DMS 273 (cell line): ENCODE results near the gene IL10RA.
"Not testable (repeated sequence)": the region's sequence is repeated elsewhere in the genome, so short reads cannot be mapped to it uniquely, and the experiment has no call there.

Experiments
- DNase-seq: peaks from one replicate; lab custom pipeline; 2025; ENCODE audit not compliant: unreplicated experiment; lab: John Stamatoyannopoulos, UW

IL10RA gene

GRCh38 chr11:117985953-117986887 lies at the start of gene IL10RA:
Gene IL10RA (plus strand): TSS chr11:117986394. CDS start chr11:117986468, 74 bp downstream.
- peak; percentile 90 for DNase-seq

GRCh38 chr11:117936973-117937372 lies 49.2 kb upstream of the IL10RA start:
- DNase-seq: no peak

- DNase-seq: no peak
Observed at GRCh38 chr11:117940736-117941135, 45.5 kb upstream of the IL10RA start.

GRCh38 chr11:117941163-117941707 lies 45.0 kb upstream of the IL10RA start:
- DNase-seq: no peak

- DNase-seq: no peak
Observed at GRCh38 chr11:117941976-117942654, 44.1 kb upstream of the IL10RA start.

GRCh38 chr11:117944554-117944953 lies 41.6 kb upstream of the IL10RA start:
- no peak for DNase-seq

DNA sequence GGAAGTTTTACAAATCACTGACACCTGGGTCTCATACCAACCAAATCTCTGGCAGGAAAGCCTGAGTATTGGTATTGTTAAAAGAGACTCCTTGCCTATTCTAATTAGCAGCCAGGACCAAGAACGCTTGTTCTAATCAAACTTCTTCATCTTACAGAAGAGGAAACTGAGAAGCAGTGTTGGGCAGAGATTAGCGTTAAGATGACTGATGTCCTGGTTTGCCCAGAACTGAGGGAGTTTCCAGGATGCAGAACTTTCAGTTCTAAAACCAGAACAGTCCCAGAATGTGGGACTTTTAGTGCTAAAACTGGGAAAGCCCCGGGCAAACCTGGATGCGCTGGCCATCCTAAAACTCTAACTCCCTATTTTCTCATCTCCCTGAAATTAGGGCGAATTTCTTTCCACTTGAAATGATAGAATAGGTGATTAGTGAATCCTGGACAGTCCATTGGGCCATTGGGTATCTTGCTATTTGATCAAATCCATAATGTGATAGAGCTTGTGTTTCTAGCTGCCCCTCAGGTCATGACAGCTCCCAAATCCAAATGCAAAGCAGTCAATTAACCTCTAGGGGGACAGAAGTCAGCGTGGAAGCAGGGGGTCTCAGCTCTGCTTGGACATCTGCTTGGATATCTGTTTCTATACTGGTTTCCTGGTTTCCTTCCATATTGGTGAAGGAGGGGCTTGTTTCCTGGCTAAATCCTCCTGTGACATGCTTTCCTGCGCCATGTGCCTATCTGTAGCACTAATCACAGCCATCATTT lies 41.0 kb upstream of the IL10RA start:
- peak; percentile 8 for DNase-seq

DNA sequence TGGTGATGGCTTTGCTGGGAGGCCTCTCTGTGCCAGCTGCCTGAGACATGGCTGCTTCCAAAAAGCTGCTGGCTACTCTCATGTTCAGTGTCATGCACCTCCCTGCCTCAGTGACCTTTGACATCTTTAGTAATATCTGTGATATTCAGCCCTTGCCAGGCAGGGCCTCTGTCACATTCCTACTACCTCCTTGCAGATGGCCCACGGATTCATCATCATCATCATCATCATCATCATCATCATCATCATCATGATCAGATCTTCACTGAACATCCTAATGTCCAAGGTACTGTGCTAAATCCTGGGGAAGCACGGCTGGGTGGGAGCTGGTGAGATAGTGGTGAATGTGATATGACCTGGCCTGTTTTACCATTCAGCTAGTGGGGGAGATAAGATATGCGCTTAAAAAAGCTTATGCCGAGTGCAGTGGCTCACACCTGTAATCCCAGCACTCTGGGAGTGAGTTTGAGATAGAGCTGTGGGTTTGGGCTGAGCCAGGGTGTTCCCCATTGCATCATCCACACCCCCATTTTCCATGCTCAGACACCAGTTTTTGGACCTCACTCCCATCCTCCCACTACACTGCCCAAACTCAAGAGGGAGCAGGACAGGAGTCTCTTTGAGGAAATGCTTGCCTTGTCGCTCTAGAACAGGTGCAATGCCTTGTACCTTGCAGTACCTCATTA lies 39.9 kb upstream of the IL10RA start:
- DNase-seq: no peak

GRCh38 chr11:117946842-117947526 lies 39.2 kb upstream of the IL10RA start:
- DNase-seq: peak; percentile 89

GRCh38 chr11:117947751-117948150 lies 38.4 kb upstream of the IL10RA start:
- not testable (repeated sequence) for DNase-seq

- DNase-seq: not testable (repeated sequence)
Observed at GRCh38 chr11:117948466-117948865, 37.7 kb upstream of the IL10RA start.

- no peak for DNase-seq
Observed at GRCh38 chr11:117949062-117949461, 37.1 kb upstream of the IL10RA start.

DNA sequence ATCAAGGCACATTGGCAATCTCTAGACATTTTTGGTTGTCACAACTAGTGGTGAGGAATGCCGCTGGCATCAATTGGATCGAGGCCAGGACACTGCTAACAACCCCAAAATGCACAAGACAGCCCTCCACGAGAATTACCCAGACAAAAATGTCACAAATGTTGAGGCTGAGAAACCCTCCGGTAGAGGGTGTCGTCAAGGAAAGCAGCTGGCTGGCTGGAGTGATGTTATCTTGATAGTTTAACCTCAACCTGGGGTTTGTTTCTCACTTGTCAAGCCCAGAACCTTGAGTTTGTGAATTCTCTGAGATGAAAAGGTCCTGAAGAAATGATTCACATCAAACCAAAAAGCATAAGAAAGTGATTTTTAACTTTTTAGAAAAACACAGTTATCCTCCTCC lies 35.9 kb upstream of the IL10RA start:
- peak; percentile 39 for DNase-seq

- no peak for DNase-seq
Observed at GRCh38 chr11:117950993-117951961, 34.9 kb upstream of the IL10RA start.

DNA sequence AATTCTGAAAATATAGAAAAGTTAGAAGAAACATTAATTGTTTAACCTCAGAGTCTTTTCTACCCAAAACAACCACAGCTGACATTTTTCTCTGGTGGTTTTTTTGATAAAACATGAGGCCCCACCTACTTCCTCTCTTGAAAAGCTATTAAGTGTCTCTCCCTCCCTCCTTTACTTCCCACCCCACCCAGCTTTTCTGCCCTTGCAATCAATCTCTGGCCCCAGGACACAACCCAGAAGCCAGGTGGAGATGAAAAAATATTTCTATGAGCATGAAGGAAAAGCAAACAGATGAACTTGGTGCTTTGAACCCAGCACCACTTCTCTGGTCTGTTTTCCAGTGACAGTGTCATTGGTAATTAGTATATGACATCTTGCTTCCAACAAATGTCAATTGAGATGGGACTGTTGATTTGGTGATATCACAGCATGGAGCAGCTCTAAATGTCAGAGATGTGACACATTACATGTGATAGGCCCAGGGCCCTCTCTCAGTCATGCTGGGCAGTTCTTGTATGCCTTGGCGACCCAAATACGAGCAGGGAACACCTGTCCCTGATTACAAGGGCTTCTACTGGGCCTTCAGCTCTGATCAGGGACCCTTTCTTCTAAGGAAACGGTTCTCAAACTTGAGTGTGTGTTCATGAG lies 33.0 kb upstream of the IL10RA start:
- DNase-seq: no peak

- DNase-seq: no peak
Observed at GRCh38 chr11:117958949-117959348, 27.2 kb upstream of the IL10RA start.

DNA sequence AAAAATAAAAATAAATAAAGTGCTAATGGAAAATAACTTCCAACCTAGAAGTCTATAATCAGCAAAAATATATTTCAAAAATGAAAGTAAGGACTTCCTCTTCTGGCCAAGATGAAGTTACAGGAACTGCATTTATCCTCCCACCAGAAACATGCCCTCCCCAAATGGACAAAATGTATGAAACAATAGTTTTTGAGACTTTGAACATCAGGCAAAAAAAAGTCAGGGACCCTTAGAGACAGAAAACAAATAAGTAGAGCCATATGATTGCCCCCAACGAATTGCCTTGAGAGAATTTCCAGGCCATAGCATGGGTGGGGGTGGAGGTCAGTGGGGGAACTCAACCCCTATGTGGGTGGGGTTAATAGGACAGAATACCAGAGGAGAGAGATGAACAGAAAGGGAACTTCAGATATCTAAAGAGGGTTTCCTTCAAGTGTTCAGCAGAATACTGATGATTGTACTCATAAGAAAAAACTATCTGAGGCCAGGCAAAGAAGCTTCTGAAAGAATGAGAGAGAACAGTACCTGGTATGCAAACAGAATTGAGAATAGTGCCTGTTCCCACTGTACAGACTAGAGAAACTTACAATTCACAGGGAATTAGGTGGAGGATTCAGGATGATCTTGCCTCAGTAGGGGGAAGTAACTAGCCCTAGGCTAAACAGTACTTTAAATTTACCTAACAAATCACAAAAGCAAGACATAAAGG lies 26.6 kb upstream of the IL10RA start:
- DNase-seq: no peak

DNA sequence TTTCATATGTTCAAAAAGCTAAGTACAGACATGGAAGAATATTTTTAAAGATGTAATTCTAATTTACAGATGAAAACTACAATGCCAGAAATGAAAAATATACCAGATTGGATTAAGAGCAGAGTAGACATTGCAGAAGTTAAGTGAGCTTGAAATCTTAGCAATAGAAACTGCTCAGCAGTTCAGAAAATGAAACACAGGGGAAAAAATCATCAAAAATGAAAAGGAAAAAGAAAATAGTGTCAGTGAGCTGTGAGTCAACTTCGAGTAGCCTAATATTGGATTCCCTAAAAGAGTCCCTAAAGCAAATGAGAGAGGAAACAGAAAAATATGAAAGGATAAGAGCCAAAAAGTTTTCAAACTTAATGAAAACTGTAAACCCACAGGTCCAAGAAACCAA lies 25.8 kb upstream of the IL10RA start:
- no peak for DNase-seq
